PFSK-1 (cell line): ENCODE data around the gene PTPRN2.

Experiments used
- POLR2AphosphoS5 ChIP-seq: IDR thresholded peaks from 2 replicates; pipeline ENCODE4 v1.6.1; 2012; ENCODE audit warnings: low read depth, mild to moderate bottlenecking, control low read depth, low read length, moderate library complexity
- REST ChIP-seq, 2 experiments: IDR thresholded peaks; 2 replicates each; pipeline versions ENCODE4 v1.6.1 to v1.8.0; 2011 to 2012; ENCODE audit warnings: low read depth in 2 of 2, low read length in 2 of 2, control low read depth in 1 of 2, inconsistent platforms in 1 of 2, mild to moderate bottlenecking in 1 of 2, moderate library complexity in 1 of 2; ENCODE audit not compliant: insufficient read depth in 1 of 2
- TAF1 ChIP-seq: IDR thresholded peaks from 2 replicates; pipeline ENCODE4 v1.6.1; 2012; ENCODE audit warnings: low read length, control low read depth, borderline replicate concordance; ENCODE audit not compliant: insufficient read depth

- TF ChIP-seq POLR2AphosphoS5 (no peak), REST (IDR thresholded peaks at IDR 0.05; ENCODE audit: insufficient read depth in 1 of 2, low read depth in 2 of 2, low read length in 2 of 2) (no peak), TAF1 (no peak)
Observed at GRCh38 chr7:158443688-158444483, 143.7 kb downstream of the PTPRN2 start.
